Measurements from ENCODE around the gene TCOF1. TPM values are rescaled to one million over a fixed set of nuclear protein-coding genes. Genes with fewer than 3 reads are reported as not detected.

Gene TCOF1
- total RNA-seq, 1 donor from 2014 or later: 32.5 TPM

DNA sequence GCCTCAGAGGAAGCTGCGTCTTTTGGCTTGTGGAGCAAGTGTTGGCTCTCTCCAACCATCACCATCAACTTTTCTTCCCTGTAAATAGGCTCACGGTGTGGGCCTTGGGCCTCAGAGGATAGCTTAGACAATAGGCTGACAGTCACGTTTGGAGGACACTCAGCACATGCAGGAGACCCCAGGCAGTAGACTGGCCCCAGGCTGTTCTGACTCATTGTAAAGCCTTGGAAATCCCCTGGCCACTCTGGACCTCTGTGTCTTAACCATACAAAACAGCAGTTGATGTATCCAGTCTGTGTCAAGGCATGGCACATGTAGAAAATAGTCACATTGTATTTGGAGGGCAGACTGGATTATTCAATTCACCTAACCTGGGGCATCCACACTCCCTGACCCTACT lies 36.6 kb downstream of the TCOF1 start:
- Mint-ChIP-seq H3K9me3 (ENCODE audit: unreplicated experiment) (no peaks in the 10 kb centered on the region), H3K4me3 (ENCODE audit: unreplicated experiment) (no peak overlapping the region), H3K27ac (ENCODE audit: unreplicated experiment) (no peak overlapping the region), H3K27me3 (ENCODE audit: unreplicated experiment) (no peaks in the 10 kb centered on the region), H3K4me1 (ENCODE audit: unreplicated experiment) (peaks cover 7% of the 10 kb centered on the region), H3K36me3 (ENCODE audit: unreplicated experiment) (peaks cover 32% of the 10 kb centered on the region)
- TF ChIP-seq, protein P1, sequence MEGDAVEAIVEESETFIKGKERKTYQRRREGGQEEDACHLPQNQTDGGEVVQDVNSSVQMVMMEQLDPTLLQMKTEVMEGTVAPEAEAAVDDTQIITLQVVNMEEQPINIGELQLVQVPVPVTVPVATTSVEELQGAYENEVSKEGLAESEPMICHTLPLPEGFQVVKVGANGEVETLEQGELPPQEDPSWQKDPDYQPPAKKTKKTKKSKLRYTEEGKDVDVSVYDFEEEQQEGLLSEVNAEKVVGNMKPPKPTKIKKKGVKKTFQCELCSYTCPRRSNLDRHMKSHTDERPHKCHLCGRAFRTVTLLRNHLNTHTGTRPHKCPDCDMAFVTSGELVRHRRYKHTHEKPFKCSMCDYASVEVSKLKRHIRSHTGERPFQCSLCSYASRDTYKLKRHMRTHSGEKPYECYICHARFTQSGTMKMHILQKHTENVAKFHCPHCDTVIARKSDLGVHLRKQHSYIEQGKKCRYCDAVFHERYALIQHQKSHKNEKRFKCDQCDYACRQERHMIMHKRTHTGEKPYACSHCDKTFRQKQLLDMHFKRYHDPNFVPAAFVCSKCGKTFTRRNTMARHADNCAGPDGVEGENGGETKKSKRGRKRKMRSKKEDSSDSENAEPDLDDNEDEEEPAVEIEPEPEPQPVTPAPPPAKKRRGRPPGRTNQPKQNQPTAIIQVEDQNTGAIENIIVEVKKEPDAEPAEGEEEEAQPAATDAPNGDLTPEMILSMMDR (IDR thresholded peaks at IDR 0.05): no peak
- no peak for DNase-seq (ENCODE audit: extremely low spot score, unreplicated experiment)

DNA sequence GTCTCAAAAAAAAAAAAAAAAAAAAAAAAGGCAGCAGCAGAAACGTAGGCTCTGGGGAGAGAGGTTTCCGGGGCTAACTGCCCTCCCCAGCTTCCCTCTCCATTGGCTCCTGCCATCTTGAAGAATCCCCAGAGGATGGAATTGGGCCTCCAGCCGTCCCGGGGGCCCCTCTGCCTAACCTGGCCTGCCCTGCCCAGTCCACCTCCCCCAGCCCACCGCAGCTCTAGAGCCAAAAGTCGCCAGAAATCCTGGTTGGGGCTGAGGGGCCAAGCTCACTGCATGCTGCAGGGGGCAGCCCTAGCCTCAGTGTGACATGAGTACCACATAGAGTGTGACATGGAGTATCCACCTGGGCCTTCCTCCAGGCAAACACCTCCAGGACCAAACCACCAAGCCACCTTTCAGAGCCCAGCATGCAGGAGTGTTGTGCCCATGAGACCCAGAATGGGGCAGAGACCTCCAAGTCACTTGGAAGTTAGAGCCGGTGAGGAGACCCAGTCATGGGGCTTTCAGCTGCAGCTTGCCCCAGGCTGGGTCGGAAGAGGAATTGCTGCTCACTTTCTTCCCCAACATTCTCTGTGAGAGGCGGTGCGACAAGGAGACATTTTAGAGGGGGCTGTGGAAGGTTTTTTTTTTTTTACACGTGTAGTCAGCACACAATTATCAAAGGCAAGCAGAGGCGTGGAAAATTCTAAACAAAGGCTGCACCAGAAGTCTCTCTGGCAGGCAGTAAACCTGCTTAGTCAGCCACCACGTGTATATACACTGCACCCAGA lies 37.6 kb downstream of the TCOF1 start:
- TF ChIP-seq, protein P1 (IDR thresholded peaks at IDR 0.05): no peak
- no peak overlapping the region for H3K27ac Mint-ChIP-seq (ENCODE audit: unreplicated experiment)

DNA sequence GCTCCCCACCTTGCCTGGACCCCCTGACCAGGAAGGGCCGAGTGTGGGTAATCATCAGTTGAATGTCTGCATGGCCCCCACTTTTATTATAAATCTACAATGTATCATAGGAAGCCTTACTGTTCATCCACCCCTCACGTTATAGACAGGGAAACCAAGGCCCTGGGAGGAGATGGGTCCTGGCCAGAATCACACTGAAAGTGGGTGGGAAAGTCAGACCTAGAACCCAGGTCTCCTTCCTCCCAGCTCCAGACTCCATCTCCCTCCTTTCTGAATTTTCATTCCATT lies 38.1 kb downstream of the TCOF1 start:
- H3K27ac Mint-ChIP-seq (ENCODE audit: unreplicated experiment): no peak overlapping the region
- H3K27me3 Mint-ChIP-seq (ENCODE audit: unreplicated experiment): no peaks in the 10 kb centered on the region
- DNase-seq (ENCODE audit: extremely low spot score, unreplicated experiment): no peak
- TF ChIP-seq, protein P1 (IDR thresholded peaks at IDR 0.05): no peak
- peaks cover 21% of the 10 kb centered on the region for H3K4me1 Mint-ChIP-seq (ENCODE audit: unreplicated experiment)
- peaks cover 39% of the 10 kb centered on the region for H3K36me3 Mint-ChIP-seq (ENCODE audit: unreplicated experiment)
- H3K9me3 Mint-ChIP-seq (ENCODE audit: unreplicated experiment): no peaks in the 10 kb centered on the region
- no peak overlapping the region for H3K4me3 Mint-ChIP-seq (ENCODE audit: unreplicated experiment)

More for the DNA sequence above, 37.6 kb downstream of the TCOF1 start:
- peaks cover 35% of the 10 kb centered on the region for H3K36me3 Mint-ChIP-seq (ENCODE audit: unreplicated experiment)
- no peak for DNase-seq (ENCODE audit: extremely low spot score, unreplicated experiment)
- no peaks in the 10 kb centered on the region for H3K9me3 Mint-ChIP-seq (ENCODE audit: unreplicated experiment)
- no peaks in the 10 kb centered on the region for H3K27me3 Mint-ChIP-seq (ENCODE audit: unreplicated experiment)
- peaks cover 16% of the 10 kb centered on the region for H3K4me1 Mint-ChIP-seq (ENCODE audit: unreplicated experiment)
- no peak overlapping the region for H3K4me3 Mint-ChIP-seq (ENCODE audit: unreplicated experiment)

DNA sequence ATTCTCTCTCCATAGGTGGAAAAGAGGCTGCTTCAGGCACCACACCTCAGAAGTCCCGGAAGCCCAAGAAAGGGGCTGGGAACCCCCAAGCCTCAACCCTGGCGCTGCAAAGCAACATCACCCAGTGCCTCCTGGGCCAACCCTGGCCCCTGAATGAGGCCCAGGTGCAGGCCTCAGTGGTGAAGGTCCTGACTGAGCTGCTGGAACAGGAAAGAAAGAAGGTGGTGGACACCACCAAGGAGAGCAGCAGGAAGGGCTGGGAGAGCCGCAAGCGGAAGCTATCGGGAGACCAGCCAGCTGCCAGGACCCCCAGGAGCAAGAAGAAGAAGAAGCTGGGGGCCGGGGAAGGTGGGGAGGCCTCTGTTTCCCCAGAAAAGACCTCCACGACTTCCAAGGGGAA lies 38.8 kb downstream of the TCOF1 start:
- no peak for DNase-seq (ENCODE audit: extremely low spot score, unreplicated experiment)
- no peak overlapping the region for H3K27ac Mint-ChIP-seq (ENCODE audit: unreplicated experiment)
- peaks cover 24% of the 10 kb centered on the region for H3K4me1 Mint-ChIP-seq (ENCODE audit: unreplicated experiment)
- no peaks in the 10 kb centered on the region for H3K27me3 Mint-ChIP-seq (ENCODE audit: unreplicated experiment)
- H3K36me3 Mint-ChIP-seq (ENCODE audit: unreplicated experiment): peaks cover 39% of the 10 kb centered on the region
- H3K4me3 Mint-ChIP-seq (ENCODE audit: unreplicated experiment): no peak overlapping the region
- H3K9me3 Mint-ChIP-seq (ENCODE audit: unreplicated experiment): no peaks in the 10 kb centered on the region
- TF ChIP-seq, protein P1 (IDR thresholded peaks at IDR 0.05): no peak

DNA sequence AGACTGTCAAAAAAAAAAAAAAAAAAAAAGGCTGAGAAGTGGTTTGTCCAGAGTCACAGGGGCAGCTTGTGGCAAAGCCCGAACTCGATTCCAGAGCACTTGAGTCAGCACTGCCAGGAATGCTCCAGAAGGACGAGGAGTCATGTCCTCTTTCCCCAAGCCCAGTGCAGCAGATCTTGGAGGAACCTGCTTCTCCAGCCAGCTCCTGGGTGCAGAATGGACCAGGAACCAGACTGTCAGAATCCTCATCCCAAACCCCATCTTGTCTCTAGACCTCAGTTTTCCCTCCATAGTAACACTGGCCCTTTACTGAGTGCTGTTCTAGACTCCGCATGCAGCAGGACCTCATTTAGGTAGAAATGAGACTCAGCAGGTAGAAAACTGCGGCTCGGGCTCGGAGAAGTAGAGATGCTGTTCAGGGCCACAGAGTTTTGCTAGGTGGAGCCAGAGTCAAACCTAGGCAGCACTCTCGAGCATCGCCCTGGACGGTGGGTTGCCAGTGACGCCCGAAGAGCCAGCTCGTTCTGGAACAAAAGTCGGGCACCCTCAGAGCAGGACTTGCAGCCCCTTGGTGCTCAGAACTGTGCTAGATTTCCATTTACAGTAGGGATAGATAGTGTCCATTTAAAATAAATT lies 39.8 kb downstream of the TCOF1 start:
- DNase-seq (ENCODE audit: extremely low spot score, unreplicated experiment): no peak
- TF ChIP-seq, protein P1 (IDR thresholded peaks at IDR 0.05): no peak
- peaks cover 42% of the 10 kb centered on the region for H3K36me3 Mint-ChIP-seq (ENCODE audit: unreplicated experiment)

More for the DNA sequence above, 39.8 kb downstream of the TCOF1 start:
- H3K4me3 Mint-ChIP-seq (ENCODE audit: unreplicated experiment): no peak overlapping the region
- H3K27me3 Mint-ChIP-seq (ENCODE audit: unreplicated experiment): no peaks in the 10 kb centered on the region
- H3K27ac Mint-ChIP-seq (ENCODE audit: unreplicated experiment): no peak overlapping the region
- H3K4me1 Mint-ChIP-seq (ENCODE audit: unreplicated experiment): peaks cover 24% of the 10 kb centered on the region
- no peaks in the 10 kb centered on the region for H3K9me3 Mint-ChIP-seq (ENCODE audit: unreplicated experiment)
